SU-DHL-6 (cell line): Measurements from ENCODE around the gene MYOM3.

Source experiments
- H2AFZ ChIP-seq: fragments of 200-600 bp; sonication (generic); 2 replicates; pipeline ENCODE4 v1.6.1; 2014; ENCODE audit warnings: low read depth, mild to moderate bottlenecking, moderate library complexity, mixed read lengths, antibody characterized with exemption, low read length; ENCODE audit not compliant: severe bottlenecking
- H3F3A ChIP-seq: fragments of 200-600 bp; shearing (Covaris generic); 2 replicates; pipeline ENCODE4 v1.6.0; 2016; ENCODE audit warnings: antibody characterized with exemption, mild to moderate bottlenecking; ENCODE audit not compliant: insufficient read depth
- H3K27ac ChIP-seq: fragments of 200-600 bp; sonication (generic); 2 replicates; pipeline ENCODE4 v1.5.1; 2016; ENCODE audit warnings: low read depth, mild to moderate bottlenecking, low read length, moderate library complexity, mixed read lengths
- H3K27me3 ChIP-seq: fragments of 200-600 bp; sonication (generic), shearing (Covaris generic); 2 replicates; pipeline ENCODE4 v1.6.0; 2014; ENCODE audit warnings: mild to moderate bottlenecking, low read length
- H3K36me3 ChIP-seq: fragments of 200-600 bp; sonication (generic); 2 replicates; pipeline ENCODE4 v1.6.1; 2014; ENCODE audit warnings: mild to moderate bottlenecking, low read length, mixed read lengths
- H3K4me2 ChIP-seq: fragments of 300-600, 200-600 bp; shearing (Covaris generic), sonication (generic); 2 replicates; pipeline ENCODE4 v1.6.0; 2014; ENCODE audit warnings: low read length, low read depth, mild to moderate bottlenecking; ENCODE audit not compliant: poor library complexity, severe bottlenecking
- H3K4me3 ChIP-seq: fragments of 200-600 bp; sonication (generic); 2 replicates; pipeline ENCODE4 v1.5.1; 2014; ENCODE audit warnings: antibody characterized with exemption, low read length, mild to moderate bottlenecking, mixed read lengths; ENCODE audit not compliant: insufficient read depth, poor library complexity, severe bottlenecking
- H3K79me2 ChIP-seq: fragments of 200-600 bp; sonication (generic); 2 replicates; pipeline ENCODE4 v1.6.1; 2014; ENCODE audit warnings: mild to moderate bottlenecking, low read length, moderate library complexity; ENCODE audit not compliant: insufficient read depth
- H3K9ac ChIP-seq: fragments of 200-600 bp; sonication (generic); 2 replicates; pipeline ENCODE4 v1.7.0; 2014; ENCODE audit warnings: mild to moderate bottlenecking, low read length
- H3K9me2 ChIP-seq: fragments of 200-600 bp; sonication (generic); replicated peaks from 2 replicates; pipeline ENCODE4 v1.6.1; 2014; ENCODE audit warnings: low read length; ENCODE audit not compliant: insufficient read depth
- H3K9me3 ChIP-seq: fragments of 200-600 bp; sonication (generic); 2 replicates; pipeline ENCODE4 v1.6.1; 2014; ENCODE audit warnings: low read length, mixed read lengths; ENCODE audit not compliant: insufficient read depth
- H4K20me1 ChIP-seq: fragments of 200-600 bp; sonication (generic); 2 replicates; pipeline ENCODE4 v1.6.1; 2014; ENCODE audit warnings: low read depth, mild to moderate bottlenecking, antibody characterized with exemption, low read length, moderate library complexity, mixed read lengths
- CTCF ChIP-seq: fragments of 200-600 bp; sonication (generic); IDR thresholded peaks from one replicate; pipeline ENCODE4 v1.5.1; 2017; ENCODE audit warnings: antibody characterized with exemption, mild to moderate bottlenecking, low read length, moderate library complexity; ENCODE audit not compliant: insufficient read depth, poor library complexity, severe bottlenecking
- EZH2phosphoT487 ChIP-seq: fragments of 200-600 bp; sonication (generic), shearing (Covaris generic); conservative IDR thresholded peaks from 2 replicates; pipeline ENCODE4 v1.6.1; 2018; ENCODE audit warnings: mild to moderate bottlenecking, antibody characterized with exemption, low read length, moderate library complexity, mixed read lengths

Gene MYOM3

DNA sequence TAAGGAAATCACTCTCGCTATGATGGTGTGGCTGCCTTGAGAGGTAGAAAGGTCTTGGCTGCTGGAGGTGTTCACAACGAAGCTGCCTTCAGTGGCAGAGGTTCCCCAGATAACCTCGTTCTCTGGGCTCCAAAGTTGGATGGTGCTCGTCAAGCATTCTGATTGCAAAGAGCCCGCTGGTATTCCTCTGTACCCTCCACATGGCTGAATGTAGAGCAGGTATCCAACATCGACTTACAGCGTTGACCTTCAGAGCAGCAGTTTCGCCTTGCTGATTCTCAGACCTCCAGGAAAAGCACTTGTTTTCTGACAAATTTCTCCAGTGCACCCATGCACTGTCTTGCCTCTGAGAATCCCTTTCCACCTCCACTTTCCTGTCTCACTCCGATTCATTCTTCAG, 35.3 kb upstream of the MYOM3 start:
- no peaks in the 10 kb centered on the region for H3K36me3 ChIP-seq
- no peaks in the 10 kb centered on the region for H4K20me1 ChIP-seq
- H3K4me2 ChIP-seq: no peak overlapping the region
- peaks cover 14% of the 10 kb centered on the region for H3F3A ChIP-seq
- H3K79me2 ChIP-seq: 0 out of 2 replicates have a peak, but pooled peaks cover 3% of the 10 kb centered on the region
- no peak overlapping the region for H3K9ac ChIP-seq
- H3K4me3 ChIP-seq: no peak overlapping the region
- H3K9me2 ChIP-seq: no peaks in the 10 kb centered on the region
- H3K27ac ChIP-seq: no peak overlapping the region
- H3K9me3 ChIP-seq: no peaks in the 10 kb centered on the region
- no peak overlapping the region for H2AFZ ChIP-seq
- TF ChIP-seq CTCF (no peak), EZH2phosphoT487 (no peak)
- H3K27me3 ChIP-seq: no peaks in the 10 kb centered on the region

GRCh38 chr1:24142546-24143534, 30.9 kb upstream of the MYOM3 start, which contains the start of gene IL22RA1:
TSS of gene IL22RA1 (minus strand) at chr1:24143140. CDS start at chr1:24143082, 58 bp downstream.
- H3K79me2 ChIP-seq: no peaks in the 10 kb centered on the region
- H3K27ac ChIP-seq: no peak within 1 kb of the TSS
- peak within 1 kb of the TSS; percentile 4 for H3K4me2 ChIP-seq
- H3K9ac ChIP-seq: no peak within 1 kb of the TSS
- TF ChIP-seq EZH2phosphoT487 (no peak), CTCF (no peak)
- H3K27me3 ChIP-seq: no peaks in the 10 kb centered on the region
- H3K36me3 ChIP-seq: no peaks in the 10 kb centered on the region
- no peaks in the 10 kb centered on the region for H3K9me3 ChIP-seq
- no peak within 1 kb of the TSS for H2AFZ ChIP-seq
- no peak within 1 kb of the TSS for H3K4me3 ChIP-seq
- H3K9me2 ChIP-seq: no peaks in the 10 kb centered on the region
- no peaks in the 10 kb centered on the region for H3F3A ChIP-seq
- no peaks in the 10 kb centered on the region for H4K20me1 ChIP-seq

- H3K4me2 ChIP-seq: no peak overlapping the region
- no peak overlapping the region for H3K4me3 ChIP-seq
- TF ChIP-seq CTCF (no peak), EZH2phosphoT487 (no peak)
- H3K79me2 ChIP-seq: no peaks in the 10 kb centered on the region
- no peaks in the 10 kb centered on the region for H4K20me1 ChIP-seq
- no peaks in the 10 kb centered on the region for H3K9me2 ChIP-seq
- H3K27ac ChIP-seq: no peak overlapping the region
- H3K36me3 ChIP-seq: no peaks in the 10 kb centered on the region
- H3F3A ChIP-seq: no peaks in the 10 kb centered on the region
- H3K9ac ChIP-seq: no peak overlapping the region
- no peaks in the 10 kb centered on the region for H3K27me3 ChIP-seq
- H3K9me3 ChIP-seq: no peaks in the 10 kb centered on the region
- H2AFZ ChIP-seq: no peak overlapping the region
Observed at GRCh38 chr1:24141311-24141997, 29.5 kb upstream of the MYOM3 start.
